ENCODE data around the gene HEXIM1.

DNA sequence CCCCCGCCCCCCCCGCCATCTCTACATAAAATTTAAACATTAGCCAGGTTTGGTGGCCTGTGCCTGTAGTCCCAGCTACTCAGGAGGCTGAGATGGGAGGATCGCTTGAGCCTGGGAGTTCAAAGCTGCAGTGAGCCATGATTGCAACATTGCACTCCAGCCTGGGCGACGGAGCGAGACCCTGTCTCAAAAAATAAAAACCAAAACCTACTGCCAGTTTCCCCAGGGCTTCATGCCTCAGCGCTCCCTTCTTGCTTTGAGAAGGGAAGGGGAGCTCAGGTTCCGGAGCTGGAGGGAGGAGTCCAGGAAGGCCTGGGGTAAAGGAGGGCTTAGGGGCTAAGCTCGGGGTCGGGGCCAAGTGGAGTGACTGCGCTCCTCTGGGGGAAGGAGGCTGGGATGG, 36.4 kb upstream of the HEXIM1 start:
- TF ChIP-seq POLR2A (IDR thresholded peaks at IDR 0.05; ENCODE audit: low read depth, low read length): no peak
- no peak for TF ChIP-seq POLR2AphosphoS5 (IDR thresholded peaks at IDR 0.05; ENCODE audit: low read depth, low read length)
